Stimulated activated CD8-positive, alpha-beta memory T cell treated with anti-CD3 and anti-CD28 coated beads, Interleukin-15, amount 100 ng/mL, for 24 hours (primary cell): ENCODE measurements around the gene BRD7.
"Not testable (repeated sequence)": the region's sequence is repeated elsewhere in the genome, so short reads cannot be mapped to it uniquely, and the experiment has no call there.

Experiments
- DNase-seq: peaks from one replicate; pipeline ENCODE4 v3.0.0-alpha.2; 2020; ENCODE audit warnings: low read depth

The BRD7 gene

GRCh38 chr16:50354629-50355456 is 13.9 kb downstream of the BRD7 start:
- DNase-seq, result no peak

- DNase-seq, result no peak
These were observed 14.7 kb downstream of the BRD7 start for GRCh38 chr16:50354082-50354481.

- DNase-seq, result no peak
These were observed 16.8 kb downstream of the BRD7 start for GRCh38 chr16:50351952-50352351.

- no peak for DNase-seq
These were observed 17.7 kb downstream of the BRD7 start for GRCh38 chr16:50351116-50351515.

GRCh38 chr16:50345210-50345609 is 23.6 kb downstream of the BRD7 start:
- DNase-seq, result not testable (repeated sequence)

- DNase-seq, result not testable (repeated sequence)
These were observed 25.2 kb downstream of the BRD7 start for GRCh38 chr16:50343566-50343965.

- DNase-seq, result no peak
These were observed 28.2 kb downstream of the BRD7 start for GRCh38 chr16:50340578-50340977.

- no peak for DNase-seq
These were observed 30.2 kb downstream of the BRD7 start for GRCh38 chr16:50338371-50339231.

GRCh38 chr16:50336884-50337283 is 31.9 kb downstream of the BRD7 start:
- no peak for DNase-seq

GRCh38 chr16:50335196-50335958 is 33.4 kb downstream of the BRD7 start:
- DNase-seq, result no peak

GRCh38 chr16:50334106-50334975 is 34.4 kb downstream of the BRD7 start:
- no peak for DNase-seq

GRCh38 chr16:50332599-50332998 is 36.2 kb downstream of the BRD7 start:
- no peak for DNase-seq

- no peak for DNase-seq
These were observed 37.2 kb downstream of the BRD7 start for GRCh38 chr16:50331570-50331969.

- DNase-seq, result no peak
These were observed 39.2 kb downstream of the BRD7 start for GRCh38 chr16:50329446-50330189.

GRCh38 chr16:50326835-50327465 is 41.8 kb downstream of the BRD7 start:
- DNase-seq, result no peak

- DNase-seq, result no peak
These were observed 42.5 kb downstream of the BRD7 start for GRCh38 chr16:50326264-50326663.

GRCh38 chr16:50324345-50324744 is 44.4 kb downstream of the BRD7 start:
- DNase-seq, result no peak

GRCh38 chr16:50323335-50324011 is 45.3 kb downstream of the BRD7 start:
- DNase-seq, result no peak

- DNase-seq, result no peak
These were observed 46.5 kb downstream of the BRD7 start for GRCh38 chr16:50322333-50322732.

GRCh38 chr16:50320310-50320709 is 48.5 kb downstream of the BRD7 start:
- DNase-seq, result no peak
